Measurements from ENCODE around the gene MYOM1.

The MYOM1 gene

DNA sequence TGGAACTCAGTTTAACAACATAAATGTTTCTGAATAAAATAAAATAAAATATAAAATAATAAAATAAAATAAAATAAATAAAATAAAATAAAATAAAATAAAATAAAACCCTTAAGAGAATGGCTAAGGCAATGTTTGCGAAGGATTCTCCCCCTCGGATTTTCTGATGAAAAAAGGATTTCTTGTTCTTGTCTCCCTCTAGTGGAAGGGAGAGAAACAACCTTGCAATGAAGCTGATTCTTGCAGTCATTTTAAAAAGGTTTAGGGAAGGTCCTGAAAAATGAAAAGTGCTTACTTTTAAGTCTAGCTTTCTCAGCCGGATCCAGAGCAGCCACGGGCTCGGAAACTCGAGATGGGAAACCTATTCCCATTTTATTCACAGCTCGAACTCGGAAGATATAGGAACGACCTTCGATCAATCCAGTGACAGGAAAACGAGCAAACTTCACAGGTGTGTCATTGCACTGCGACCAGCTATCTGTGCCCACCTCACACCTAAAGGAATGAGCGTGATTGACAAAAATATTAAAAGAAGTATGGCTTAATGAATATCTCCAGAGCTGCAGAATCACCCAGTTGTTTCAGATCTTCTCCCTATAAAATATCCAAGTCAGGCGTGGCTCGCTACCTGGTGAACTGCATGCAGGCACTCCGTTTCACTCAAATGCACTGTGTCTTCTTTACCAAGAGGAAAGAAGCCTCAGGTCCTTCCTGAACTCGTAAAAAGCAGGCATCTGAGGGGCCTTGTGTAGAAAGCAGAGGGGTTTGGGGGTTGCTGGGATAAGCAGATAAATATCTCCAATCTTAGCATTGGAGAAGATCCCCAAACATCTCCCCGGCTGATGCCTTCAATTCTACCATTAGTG, 68.1 kb downstream of the MYOM1 start:
- no peak for DNase-seq (ENCODE audit: low read depth in 2 of 2)

DNA sequence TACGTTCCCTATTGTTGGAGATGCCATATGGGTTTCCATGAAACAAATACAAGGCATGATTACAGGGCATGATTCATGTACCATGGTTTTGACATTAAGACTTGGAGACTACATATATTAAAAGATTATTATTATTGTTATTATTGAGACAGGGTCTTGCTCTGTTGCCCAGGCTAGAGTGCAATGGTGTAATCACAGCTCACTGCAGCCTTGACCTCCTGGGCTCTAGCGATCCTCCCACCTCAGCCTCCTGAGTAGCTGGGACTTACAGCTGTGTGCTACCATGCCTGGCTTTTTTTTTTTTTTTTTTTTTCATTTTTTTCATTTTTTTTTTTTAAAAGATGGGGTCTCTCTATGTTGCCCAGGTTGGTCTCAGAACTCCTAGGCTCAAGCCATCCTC, 69.1 kb downstream of the MYOM1 start:
- no peak for DNase-seq (ENCODE audit: low read depth in 2 of 2)

DNA sequence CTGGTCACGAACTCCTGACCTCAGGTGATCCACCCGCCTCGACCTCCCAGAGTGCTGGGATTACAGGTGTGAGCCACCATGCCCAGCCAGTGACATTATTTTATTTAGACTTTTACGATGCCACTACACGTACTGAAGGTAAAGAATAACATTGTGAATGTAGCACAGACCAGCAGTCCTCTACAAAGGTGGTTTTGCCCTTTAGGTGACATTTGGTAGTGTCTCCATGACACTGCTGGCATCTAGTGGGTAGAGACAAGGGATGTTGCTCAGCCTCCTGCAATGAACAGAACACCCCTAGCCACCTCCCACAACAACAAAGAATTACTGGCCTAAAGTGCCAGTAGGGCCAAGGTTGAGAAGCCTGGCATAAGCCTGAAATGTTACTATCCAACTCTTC, 69.5 kb downstream of the MYOM1 start:
- no peak for DNase-seq (ENCODE audit: low read depth in 2 of 2)

DNA sequence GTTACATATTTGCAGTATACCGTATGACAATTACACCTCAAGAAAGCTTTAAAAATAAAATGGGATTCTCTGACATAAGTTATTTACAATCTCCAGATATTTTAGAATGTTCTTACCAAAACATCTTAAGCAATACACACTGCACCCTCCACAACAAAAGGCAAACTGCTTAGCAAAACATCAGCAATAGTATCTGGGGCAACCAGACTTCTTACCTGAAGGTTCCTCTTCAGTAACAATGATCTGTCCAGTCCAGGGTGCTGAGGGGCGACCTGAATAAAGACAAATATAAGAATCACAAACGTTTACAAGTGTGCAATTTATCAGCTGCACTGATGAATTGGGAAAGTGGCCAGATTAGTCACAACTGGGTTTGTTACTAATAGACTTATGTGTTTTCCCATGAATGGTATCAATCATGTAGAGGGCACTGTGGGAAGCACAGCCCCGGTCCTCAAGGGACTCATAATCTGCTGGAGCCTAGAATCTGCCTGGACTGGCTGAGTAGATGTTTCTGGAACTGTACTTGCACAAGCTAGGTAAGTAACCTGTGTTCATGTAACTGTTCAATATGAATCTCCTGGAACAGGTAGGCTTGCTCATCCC, 70.7 kb downstream of the MYOM1 start:
- no peak for DNase-seq (ENCODE audit: low read depth in 2 of 2)

DNA sequence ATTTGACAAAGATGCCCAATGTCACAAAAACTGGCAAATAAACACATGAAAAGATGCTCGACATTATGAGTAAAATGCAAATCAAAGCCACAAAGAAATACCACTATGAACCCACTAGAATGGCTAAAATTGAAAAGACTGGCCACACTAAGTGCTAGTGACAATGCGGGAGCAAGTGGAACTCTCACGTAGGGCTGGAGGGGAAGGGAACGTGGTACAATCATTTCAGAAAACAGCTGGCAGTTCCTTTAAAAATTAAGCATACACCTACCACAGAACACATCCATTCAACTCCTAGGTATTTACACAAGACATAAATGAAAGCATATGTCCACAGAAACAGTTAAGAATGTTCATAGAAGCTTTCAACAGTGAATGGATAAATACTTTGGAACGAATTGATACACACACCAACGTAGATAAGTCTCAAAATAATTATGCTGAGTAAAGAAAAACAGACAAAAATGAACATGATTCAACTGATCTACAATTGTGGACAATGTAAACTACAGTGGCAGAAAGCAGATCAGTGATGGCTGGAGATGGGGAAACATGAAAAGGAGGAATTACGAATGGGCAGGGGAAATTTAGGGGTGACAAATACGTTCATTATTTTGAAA, 71.7 kb downstream of the MYOM1 start:
- DNase-seq (ENCODE audit: low read depth in 2 of 2), result no peak

DNA sequence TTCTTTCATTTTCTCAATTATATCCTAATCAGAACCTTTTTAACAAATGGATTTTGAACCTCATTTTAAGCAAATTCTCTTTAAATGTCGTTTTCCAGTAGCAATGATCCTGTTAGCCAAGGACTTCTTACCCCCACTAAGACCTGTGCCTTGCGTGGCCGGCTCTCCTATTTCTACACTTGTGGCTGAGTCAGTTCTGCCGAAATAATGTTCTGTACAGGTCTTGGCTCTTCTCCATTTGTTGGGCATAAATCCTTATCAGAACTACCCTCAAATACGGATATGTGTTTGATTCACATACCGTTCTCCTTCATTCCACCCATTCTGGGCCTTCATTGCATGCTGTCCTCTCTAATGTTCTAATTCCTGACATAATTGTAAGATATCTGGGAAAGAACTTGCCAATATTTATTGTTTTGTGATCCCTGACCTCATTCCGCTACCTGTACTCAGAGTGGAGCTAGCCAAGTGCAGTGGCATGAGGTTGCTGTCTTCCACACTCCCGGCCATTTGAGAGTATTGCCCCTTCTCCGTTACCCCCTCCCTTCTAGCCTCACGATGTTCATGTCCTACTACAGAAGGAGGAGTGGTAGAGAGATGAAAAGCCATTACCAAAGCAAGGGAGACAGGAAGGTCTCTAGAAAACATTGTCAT, 78.7 kb downstream of the MYOM1 start:
- DNase-seq (ENCODE audit: low read depth in 2 of 2), result no peak

DNA sequence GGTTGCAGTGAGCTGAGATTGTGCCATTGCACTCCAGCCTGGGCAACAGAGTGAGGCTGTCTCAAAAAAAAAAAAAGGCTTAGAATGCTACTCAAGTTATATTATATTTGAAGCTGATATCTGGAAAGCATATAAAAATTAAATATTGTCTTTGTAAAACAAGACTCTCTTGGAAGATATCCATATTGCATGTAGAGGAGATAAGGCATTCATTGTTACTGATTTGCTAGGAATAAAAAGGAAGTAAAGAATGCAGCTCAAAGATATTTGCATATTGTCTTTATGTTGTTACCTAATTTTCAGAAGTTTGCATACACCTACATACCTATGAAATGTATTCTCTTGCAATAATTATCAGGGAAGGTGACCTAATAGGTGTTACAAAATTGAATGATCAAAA, 79.4 kb downstream of the MYOM1 start:
- DNase-seq (ENCODE audit: low read depth in 2 of 2), result no peak

DNA sequence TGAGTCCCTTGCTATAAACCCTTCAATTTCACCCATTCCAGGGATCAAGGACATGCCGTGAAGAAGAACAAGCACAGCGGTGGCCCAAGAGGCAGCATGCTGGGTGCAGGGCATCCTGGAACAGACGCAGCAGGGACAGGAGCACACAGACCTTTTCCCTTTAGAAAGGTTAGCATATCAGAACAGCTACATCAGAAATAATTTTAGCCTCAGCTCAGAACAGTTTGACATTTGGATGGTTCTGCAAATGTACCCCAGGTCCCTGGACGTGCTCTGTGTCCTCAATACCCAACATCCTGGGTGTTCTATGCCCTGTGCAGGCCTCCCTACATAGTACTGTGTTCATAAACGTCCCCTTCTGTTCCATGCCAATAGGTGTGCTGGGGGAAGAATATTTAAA, 80.4 kb downstream of the MYOM1 start:
- DNase-seq (ENCODE audit: low read depth in 2 of 2), result no peak

DNA sequence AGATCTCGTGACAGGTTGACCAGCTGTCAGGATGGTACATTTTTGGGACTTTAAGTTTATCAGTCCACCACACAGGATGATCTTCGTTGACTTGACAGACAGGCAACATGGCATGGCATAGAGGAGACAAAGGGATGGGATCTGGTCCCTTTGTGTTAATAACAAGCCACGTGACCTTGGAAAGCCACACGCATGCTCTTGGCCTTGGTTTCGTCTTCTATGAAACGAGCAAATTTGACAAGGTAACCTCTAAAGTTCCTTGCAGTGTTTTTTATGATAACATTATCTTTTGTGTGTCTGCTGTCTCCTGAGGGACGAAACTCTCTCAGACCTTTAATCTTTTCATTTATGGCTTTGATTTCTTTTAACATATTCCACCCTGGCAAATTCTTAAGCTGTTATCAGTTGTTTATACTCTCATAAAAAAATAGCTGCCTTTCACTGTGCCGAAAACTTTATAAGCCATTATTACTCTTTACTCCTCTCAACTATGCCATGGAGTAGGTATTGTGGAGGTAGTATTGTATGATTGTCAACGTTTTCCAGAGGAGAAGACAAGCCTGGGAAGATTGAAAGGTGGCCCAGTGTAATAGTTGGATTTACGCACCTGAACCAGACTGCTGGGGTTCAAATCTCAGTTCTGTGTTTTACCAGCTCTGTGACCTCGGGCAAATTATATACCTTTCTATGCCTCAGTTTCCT, 81.3 kb downstream of the MYOM1 start:
- DNase-seq (ENCODE audit: low read depth in 2 of 2), result no peak

DNA sequence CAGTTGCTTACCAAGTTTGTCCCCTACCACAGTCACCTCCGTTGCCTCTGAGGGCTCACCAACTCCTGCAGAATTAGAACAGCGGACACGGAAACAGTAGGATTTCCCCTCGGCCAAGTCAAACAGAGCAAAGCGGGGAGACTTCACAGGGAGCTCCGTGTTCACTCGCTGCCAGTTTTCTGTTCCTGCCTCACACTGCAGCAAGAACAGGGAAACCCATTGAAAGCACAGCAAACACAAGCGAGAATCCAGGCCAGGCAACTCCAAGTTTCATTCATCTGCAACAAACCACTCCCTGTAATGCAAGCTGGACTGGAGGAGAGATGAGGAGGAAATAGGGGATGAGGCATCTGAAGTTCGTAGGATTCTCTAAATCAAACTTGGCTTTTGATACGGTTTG, 84.2 kb downstream of the MYOM1 start:
- no peak for DNase-seq (ENCODE audit: low read depth in 2 of 2)

DNA sequence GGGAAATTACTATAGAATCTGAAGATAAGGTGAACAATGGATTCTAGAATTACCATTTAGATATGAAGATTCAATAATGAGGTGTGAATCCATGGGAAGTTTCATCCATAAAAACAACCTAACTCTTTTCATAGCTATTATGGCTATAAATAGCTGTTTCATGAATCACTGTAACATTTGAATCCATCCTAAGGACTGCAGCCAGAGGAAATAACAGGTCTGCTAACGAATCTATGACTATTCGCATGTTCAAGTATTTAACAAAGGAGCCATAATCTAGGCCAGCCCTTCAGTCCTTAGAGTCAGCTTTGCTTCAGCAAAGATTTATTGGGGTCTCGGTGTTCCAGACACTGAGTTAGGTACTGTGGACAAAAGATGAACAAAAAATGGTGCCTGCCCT, 87.1 kb downstream of the MYOM1 start:
- DNase-seq (ENCODE audit: low read depth in 2 of 2), result no peak

DNA sequence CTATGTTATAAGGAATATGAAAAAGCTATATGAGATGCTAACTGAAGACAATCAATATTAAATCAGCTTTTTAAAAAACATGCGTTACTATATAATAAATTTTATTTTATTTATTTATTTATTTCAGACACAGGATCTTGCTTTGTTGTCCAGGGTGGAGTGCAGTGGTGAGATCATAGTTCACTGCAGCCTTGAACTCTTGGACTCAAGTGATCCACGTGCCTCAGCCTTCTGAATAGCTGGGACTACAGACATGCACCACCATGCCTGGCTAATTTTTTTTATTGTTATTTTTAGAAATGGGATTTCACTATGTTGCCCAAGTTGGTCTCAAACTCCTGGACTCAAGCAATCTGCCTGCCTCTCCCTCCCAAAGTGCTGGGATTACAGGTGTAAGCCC, 89.4 kb downstream of the MYOM1 start:
- DNase-seq (ENCODE audit: low read depth in 2 of 2), result no peak

DNA sequence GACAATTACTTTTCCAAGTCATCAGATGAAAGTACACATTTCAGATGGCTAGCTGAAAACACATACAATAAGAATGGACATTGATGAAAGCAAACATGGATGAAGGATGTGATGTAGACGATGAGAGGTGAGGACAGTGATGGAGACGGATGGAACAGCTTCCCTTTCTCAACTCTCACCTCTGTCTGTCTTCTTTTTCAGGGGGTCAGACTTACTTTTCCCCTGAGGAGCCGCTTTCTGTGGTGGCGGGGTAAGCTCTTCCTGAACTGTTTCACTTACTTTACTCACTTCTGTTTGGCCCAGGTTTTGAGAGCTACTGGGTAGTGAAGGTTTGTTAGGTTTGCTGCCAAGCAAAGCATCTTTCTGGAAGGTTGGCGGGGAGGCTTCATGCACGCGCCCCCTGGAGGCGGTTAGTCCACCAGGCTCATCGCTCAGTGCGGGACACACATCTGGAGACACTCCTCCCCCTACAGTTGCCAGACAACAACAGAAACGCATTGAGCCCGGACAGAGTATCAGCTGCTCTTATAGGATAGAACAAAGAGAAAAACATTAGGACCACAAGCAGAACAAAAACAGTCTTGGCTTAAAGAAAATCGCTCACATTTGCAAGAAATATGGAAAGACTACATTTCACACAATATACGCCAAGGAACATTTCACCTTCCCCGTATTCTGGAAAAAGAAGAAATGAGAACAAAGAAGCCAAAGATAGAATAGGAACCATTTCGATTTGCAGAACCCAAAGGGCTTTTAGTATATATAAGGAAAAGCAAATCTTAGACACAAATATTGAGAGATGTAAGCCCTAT, 90.5 kb downstream of the MYOM1 start:
- peak; percentile 62 to 63 for DNase-seq (ENCODE audit: low read depth in 2 of 2)

DNA sequence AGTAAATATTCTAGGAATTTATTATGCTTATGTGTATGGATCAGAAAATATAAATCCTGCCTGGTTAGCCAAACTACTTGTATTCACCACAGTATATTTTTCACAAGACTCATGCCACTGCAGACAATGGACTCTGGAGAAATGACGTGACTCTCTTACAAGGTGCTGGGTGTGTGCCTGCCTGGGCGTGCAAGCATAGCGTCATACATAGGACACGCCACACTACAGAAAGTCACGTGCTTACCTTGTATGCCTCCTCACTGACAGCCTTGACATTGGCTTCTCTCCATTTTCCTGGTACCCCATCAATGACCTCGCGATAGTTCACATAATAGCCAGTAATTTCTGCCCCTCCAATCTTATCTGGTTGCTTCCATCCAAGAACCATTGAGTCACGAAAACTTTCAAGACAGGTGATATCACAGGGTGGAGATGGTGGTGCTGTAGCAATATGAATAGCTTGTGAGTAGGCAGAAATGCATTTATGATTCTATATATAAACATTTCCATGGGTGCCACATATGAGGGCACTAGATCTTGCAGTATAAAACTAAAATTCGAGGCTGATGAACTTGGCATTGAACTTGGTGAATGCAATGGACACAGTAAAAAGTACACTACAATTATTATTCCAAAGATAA, 93.2 kb downstream of the MYOM1 start:
- DNase-seq (ENCODE audit: low read depth in 2 of 2), result no peak

DNA sequence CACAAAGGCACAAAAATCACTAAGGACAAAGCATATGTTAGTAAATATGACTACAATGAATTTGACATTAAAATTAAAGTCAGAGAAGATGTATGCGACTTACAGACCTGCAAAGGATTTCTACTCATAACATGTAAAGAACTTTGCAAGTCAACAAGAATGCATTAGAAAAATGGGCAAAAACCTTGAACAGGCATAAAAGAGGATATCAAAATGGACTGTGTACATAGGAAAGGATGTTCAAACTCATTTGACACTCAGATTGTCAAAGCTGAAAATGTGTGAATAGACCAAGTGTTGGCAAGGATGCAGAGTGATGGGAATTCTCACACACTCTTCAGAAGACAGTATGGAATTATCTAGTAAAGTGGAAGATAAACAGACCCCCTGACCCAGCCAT, 94.9 kb downstream of the MYOM1 start:
- no peak for DNase-seq (ENCODE audit: low read depth in 2 of 2)

DNA sequence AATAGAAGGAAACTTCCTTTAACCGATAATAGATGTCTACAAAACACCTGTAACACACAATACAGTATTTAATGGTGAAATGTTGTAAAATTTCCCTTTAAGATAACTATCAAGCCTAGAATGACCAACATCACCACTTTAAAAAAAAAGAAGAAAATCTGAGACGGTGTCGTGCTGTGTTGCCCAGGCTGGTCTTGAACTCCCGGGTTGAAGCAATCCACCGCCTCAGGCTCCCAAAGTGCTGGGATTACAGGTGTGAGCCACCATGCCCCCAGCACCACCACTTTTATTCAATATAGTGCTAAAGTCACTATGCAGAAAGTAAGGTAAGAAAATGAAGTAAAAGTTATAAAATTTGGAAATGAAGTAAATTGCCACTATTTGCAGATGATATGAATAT, 96.9 kb downstream of the MYOM1 start:
- no peak for DNase-seq (ENCODE audit: low read depth in 2 of 2)

DNA sequence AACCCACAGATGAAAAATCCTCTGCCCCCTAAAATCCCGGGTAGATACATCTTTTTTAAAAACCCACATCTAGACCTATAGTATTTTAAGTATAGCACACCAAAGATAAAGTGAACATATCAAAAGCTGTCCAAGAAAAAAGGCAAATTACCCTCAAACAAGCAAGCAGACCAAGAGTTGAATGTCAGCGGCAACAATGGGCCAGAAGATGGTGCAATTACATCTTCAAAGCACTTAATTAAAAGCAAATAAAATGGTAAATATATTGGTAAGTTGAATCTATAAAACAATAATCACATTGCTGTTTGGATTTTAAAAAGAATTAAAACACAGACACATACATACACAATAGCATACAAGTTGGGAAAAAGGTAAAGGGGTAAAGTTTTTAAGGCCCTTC, 98.5 kb downstream of the MYOM1 start:
- DNase-seq (ENCODE audit: low read depth in 2 of 2), result no peak

DNA sequence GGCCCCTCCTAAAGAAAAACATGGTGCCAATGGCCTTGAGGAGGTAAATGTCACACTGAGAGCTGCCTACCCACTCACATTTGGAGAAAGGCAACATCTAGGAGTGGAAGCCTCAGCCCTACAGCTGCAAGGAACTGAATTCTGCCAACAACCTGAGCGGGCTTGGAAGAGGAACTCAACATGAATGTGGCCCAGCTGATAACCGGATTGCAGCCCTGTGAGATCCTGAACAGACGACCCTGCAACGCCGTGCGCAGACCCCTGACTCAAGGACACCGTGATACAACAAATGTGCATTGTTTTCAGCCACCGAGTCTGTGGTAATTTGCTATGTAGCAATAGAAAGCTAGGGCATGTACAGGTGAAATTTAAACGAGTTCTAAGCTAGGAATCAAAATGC, 99.4 kb downstream of the MYOM1 start:
- DNase-seq (ENCODE audit: low read depth in 2 of 2), result no peak

DNA sequence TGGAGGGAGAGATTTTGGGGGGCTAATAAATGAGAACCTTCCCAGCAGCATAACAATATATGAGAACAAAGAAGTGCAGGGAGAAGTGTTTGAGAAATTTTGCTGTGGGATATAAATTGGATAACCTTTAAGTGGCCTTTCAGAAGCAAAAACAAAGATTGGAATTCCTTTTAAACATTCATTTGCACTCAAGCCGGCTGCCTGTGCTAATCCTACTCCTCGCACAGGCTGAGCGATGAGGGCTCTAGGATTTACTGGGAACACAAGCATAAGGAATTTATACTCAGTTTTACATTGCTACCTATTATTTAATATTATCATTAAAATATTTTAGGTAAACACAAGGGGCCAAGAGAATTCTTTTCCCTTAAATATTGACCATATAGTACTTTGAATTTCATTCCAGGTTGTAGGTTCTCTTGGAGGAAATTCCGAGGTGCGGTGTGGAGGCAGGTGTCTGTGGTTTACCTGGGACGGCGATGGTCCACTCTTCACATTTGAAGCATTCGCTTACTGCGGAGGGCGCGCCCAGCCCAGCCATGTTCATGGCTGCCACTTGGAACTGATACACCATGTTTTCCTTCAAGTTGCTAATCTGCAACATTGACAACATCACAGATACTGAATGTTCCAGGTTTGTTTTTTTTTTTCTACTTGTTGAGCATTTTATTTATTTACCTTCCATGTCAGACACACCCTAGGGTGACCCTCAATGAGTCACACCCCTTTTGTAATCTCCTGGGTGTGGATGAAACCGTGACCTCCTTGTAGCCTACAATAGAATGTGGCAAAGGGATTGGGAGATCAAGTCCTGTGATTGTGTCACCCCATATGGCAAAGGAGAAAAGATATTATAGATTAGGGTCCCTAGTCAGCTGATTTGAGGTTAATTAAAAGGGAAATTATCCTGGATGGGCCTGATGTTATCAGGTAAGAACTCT, 100.1 kb downstream of the MYOM1 start:
- DNase-seq (ENCODE audit: low read depth in 2 of 2), result no peak
